Activated CD4-positive, alpha-beta memory T cell treated with anti-CD3 and anti-CD28 coated beads, Interleukin-2, amount 10 ng/mL, durations not matched to agents 7 days and 5 days (primary cell): Measurements from ENCODE around the gene MYL6B. TPM values are rescaled to one million over a fixed set of nuclear protein-coding genes. Genes with fewer than 3 reads are reported as not detected.
"Not testable (repeated sequence)": the region's sequence is repeated elsewhere in the genome, so short reads cannot be mapped to it uniquely, and the experiment has no call there.

Experiments
- CTCF ChIA-PET: fragments of 350-600 bp; sonication (Branson Sonifier 250); formaldehyde crosslinking; loops from one replicate; lab custom pipeline; 2021; ENCODE audit warnings: antibody characterized with exemption, inconsistent platforms; lab: Charles Lee
- POLR2A ChIA-PET: fragments of 350-600 bp; sonication (Branson Sonifier 250); formaldehyde crosslinking; loops from one replicate; lab custom pipeline; 2021; ENCODE audit warnings: antibody characterized with exemption; lab: Charles Lee
- DNase-seq: peaks from one replicate; pipeline ENCODE4 v3.0.0-alpha.2; 2020
- H3K27ac Mint-ChIP-seq: one replicate; pipeline ENCODE4 v1.8.0; 2021; ENCODE audit warnings: mild to moderate bottlenecking, mixed read lengths
- H3K27me3 Mint-ChIP-seq: one replicate; pipeline ENCODE4 v1.8.0; 2021; ENCODE audit warnings: mixed read lengths
- H3K36me3 Mint-ChIP-seq: one replicate; pipeline ENCODE4 v1.8.0; 2021; ENCODE audit warnings: low read depth, mixed read lengths
- H3K4me1 Mint-ChIP-seq: one replicate; pipeline ENCODE4 v1.8.0; 2021; ENCODE audit warnings: mixed read lengths
- H3K4me3 Mint-ChIP-seq: one replicate; pipeline ENCODE4 v1.8.0; 2021; ENCODE audit warnings: mild to moderate bottlenecking, mixed read lengths
- H3K9me3 Mint-ChIP-seq: one replicate; pipeline ENCODE4 v1.8.0; 2021; ENCODE audit warnings: mixed read lengths
- total RNA-seq, 2 experiments: library from RNA; stranded (reverse); gene quantifications; one replicate each; pipeline ENCODE4 v1.2.3, GENCODE V29; 2021

Gene MYL6B
- total RNA-seq, 2 experiments from 2014 or later = 60.4 to 63.2 TPM

DNA sequence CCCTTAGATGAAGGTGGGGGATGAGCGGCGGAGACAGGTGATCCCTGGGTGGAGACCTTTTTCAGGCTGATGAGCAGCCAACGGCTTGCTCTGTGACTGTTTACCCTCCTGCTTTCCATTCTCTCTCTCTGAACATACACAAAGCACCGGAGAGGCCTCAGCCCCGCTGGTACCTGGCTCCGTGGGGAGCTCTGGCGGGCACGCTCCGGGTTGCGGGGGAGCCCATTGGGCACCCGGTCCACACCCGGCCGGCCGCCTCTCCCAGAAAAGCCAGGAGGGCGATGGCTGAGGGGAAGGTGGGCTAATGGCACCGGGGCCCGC is 36.4 kb downstream of the MYL6B start:
- Mint-ChIP-seq H3K36me3 (peaks cover 55% of the 10 kb centered on the region), H3K9me3 (no peaks in the 10 kb centered on the region), H3K27me3 (no peaks in the 10 kb centered on the region), H3K4me3 (peak overlapping the region; percentile 84), H3K27ac (peak overlapping the region; percentile 77), H3K4me1 (peaks cover 53% of the 10 kb centered on the region)
- POLR2A ChIA-PET = interaction anchor here (0.8 to 5.1 kb wide), 22 partner anchors 9 to 441 kb away, joined by 3 to 114 read pairs (median 8); partner anchors contain the start of genes ANKRD52, ESYT1, MYL6 and MYL6B
- DNase-seq = no peak
- CTCF ChIA-PET = interaction anchor here (0.9 to 9.6 kb wide), 29 partner anchors 10 to 450 kb away, joined by 3 to 271 read pairs (median 9); partner anchors contain the start of genes ANKRD52, COQ10A, ESYT1 and PA2G4

DNA sequence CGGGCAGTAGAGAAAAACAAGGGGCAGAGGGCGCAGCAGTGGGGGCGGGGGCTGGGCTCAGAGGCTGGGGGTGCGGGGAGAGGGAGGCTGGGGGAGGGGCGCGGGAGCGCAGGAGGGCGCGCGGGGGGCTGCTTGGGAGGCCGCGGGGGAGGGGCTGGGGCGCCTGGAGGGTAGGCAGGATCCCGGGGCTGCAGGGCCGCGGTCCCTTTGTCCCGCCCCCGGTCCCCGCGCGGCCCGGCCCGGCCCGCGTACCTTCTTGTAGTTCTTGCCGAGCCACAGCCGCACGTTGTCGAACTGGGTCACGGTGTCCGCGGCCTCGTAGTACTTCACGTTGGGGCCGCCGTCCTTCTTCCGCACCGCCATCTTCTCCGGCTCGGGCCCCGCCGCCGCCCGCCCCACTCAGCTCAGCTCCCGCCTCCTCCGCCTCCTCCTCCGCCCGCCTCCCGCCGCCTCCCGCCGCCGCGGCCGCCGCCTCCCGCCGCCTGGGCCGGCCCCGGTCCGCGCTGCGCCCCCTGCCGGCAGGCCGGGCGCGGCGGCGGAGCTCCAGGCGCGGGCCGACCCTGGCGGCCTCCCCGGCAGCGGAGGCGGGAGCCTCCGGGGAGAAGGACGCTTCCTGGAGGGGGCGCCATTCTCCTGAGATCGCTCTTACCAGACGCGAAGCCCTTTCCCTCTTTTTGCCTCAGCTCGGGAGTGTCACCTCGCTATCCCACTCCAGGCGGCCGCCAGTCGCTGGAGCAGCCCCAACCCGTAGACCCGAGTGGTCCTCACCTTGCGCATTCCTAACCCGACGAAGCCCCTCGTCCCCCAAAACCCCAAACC is 36.9 kb downstream of the MYL6B start, which contains the start of gene SMARCC2:
TSS of gene SMARCC2 (minus strand) at position 385 of the 819 bp plus-strand sequence. CDS start at position 363, 22 bp downstream.
- Mint-ChIP-seq H3K36me3 (peaks cover 49% of the 10 kb centered on the region), H3K9me3 (no peaks in the 10 kb centered on the region), H3K27ac (peak within 1 kb of the TSS; percentile 94), H3K4me1 (peaks cover 53% of the 10 kb centered on the region), H3K27me3 (no peaks in the 10 kb centered on the region), H3K4me3 (peak within 1 kb of the TSS; percentile 97)
- ChIA-PET CTCF (interaction anchor here (0.7 to 9.6 kb wide), 57 partner anchors 10 to 451 kb away, joined by 3 to 271 read pairs (median 5); partner anchors contain the start of genes ANKRD52, COQ10A, CS and ESYT1), POLR2A (interaction anchor here (0.6 to 5.1 kb wide), 32 partner anchors 11 to 440 kb away, joined by 3 to 114 read pairs (median 6); partner anchors contain the start of genes ANKRD52, CNPY2, ESYT1 and MYL6)
- DNase-seq = peak; percentile 85

DNA sequence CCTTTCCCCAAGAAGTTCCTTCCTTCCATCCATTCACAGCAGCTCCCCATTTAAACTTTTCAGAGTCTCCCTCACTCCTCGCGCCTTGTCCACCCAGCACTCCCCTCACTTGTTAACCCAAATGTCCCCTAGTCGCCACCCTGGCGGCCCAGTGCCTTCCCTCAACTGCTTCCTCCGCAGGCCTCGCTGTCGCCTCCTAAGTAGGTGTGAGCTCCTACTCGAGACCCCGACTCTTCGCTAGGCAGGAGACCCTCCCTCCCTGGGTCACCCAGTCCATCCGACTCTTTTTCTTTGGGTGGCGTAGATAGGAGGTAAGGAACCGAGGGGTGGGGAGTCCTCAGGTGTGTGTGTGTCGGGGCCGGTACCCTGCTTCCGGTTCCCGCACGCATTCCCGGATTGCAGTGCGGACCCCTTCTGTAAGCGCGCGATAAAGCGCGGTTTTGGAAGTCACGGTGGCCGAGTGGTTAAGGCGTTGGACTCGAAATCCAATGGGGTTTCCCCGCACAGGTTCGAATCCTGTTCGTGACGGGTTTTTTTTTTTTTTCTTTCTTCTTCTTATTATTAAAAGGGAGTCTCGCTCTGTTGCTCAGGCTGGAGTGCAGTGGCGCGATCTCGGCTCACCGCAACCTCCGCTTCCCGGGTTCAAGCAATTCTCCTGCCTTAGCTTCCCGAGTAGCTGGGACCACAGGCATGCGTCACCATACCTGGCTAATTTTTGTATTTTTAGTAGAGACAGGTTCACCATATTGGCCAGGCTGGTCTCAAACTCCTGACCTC is 37.7 kb downstream of the MYL6B start:
- Mint-ChIP-seq H3K27me3 (no peaks in the 10 kb centered on the region), H3K36me3 (peaks cover 46% of the 10 kb centered on the region), H3K9me3 (no peaks in the 10 kb centered on the region), H3K4me3 (peak overlapping the region; percentile 97), H3K27ac (peak overlapping the region; percentile 94), H3K4me1 (peaks cover 53% of the 10 kb centered on the region)
- peak; percentile 81 for DNase-seq
- POLR2A ChIA-PET = interaction anchor here (0.6 to 5.1 kb wide), 29 partner anchors 11 to 279 kb away, joined by 3 to 114 read pairs (median 7); partner anchors contain the start of genes CNPY2, ESYT1, MYL6 and MYL6B
- CTCF ChIA-PET = interaction anchor here (0.7 to 9.6 kb wide), 53 partner anchors 9 to 452 kb away, joined by 3 to 271 read pairs (median 5); partner anchors contain the start of genes ANKRD52, COQ10A, CS and ESYT1

- H3K27ac Mint-ChIP-seq = peak overlapping the region; percentile 94
- POLR2A ChIA-PET = interaction anchor here (0.6 to 5.1 kb wide), 8 partner anchors 29 to 278 kb away, joined by 3 to 114 read pairs (median 16); partner anchors contain the start of genes ESYT1, MYL6, PA2G4 and RPL41
Observed at GRCh38 chr12:56190695-56191155, 38.3 kb downstream of the MYL6B start.

GRCh38 chr12:56192582-56192981 is 40.2 kb downstream of the MYL6B start:
- peaks cover 27% of the 10 kb centered on the region for H3K36me3 Mint-ChIP-seq
- H3K9me3 Mint-ChIP-seq = no peaks in the 10 kb centered on the region
- CTCF ChIA-PET = interaction anchor here (1.0 to 9.6 kb wide), 8 partner anchors 9 to 272 kb away, joined by 3 to 271 read pairs (median 6); partner anchors contain the start of genes ESYT1, RNF41, RPL41 and ZC3H10
- H3K27ac Mint-ChIP-seq = peak overlapping the region; percentile 48
- H3K4me1 Mint-ChIP-seq = peaks cover 35% of the 10 kb centered on the region
- H3K4me3 Mint-ChIP-seq = no peak overlapping the region
- POLR2A ChIA-PET = interaction anchor here (1.0 kb wide), 1 partner anchor 34 kb away, joined by 3 read pairs; no protein-coding TSS in a partner anchor
- H3K27me3 Mint-ChIP-seq = no peaks in the 10 kb centered on the region
- DNase-seq = no peak

More at GRCh38 chr12:56190695-56191155, 38.3 kb downstream of the MYL6B start:
- H3K36me3 Mint-ChIP-seq = peaks cover 44% of the 10 kb centered on the region
- H3K9me3 Mint-ChIP-seq = no peaks in the 10 kb centered on the region
- peak overlapping the region; percentile 97 for H3K4me3 Mint-ChIP-seq
- peaks cover 52% of the 10 kb centered on the region for H3K4me1 Mint-ChIP-seq
- no peaks in the 10 kb centered on the region for H3K27me3 Mint-ChIP-seq
- DNase-seq = no peak
- CTCF ChIA-PET = interaction anchor here (0.7 to 9.6 kb wide), 14 partner anchors 10 to 373 kb away, joined by 3 to 271 read pairs (median 9); partner anchors contain the start of genes ANKRD52, CS, ESYT1 and ORMDL2

- Mint-ChIP-seq H3K27ac (peak overlapping the region; percentile 22), H3K36me3 (peaks cover 22% of the 10 kb centered on the region), H3K27me3 (no peaks in the 10 kb centered on the region), H3K4me1 (peaks cover 30% of the 10 kb centered on the region), H3K4me3 (no peak overlapping the region), H3K9me3 (no peaks in the 10 kb centered on the region)
- CTCF ChIA-PET = interaction anchor here (1.1 to 9.6 kb wide), 8 partner anchors 9 to 271 kb away, joined by 3 to 271 read pairs (median 6); partner anchors contain the start of genes ESYT1, RNF41, RPL41 and ZC3H10
- DNase-seq = peak; percentile 78
- POLR2A ChIA-PET = interaction anchor here (0.8 to 1.0 kb wide), 2 partner anchors 20 to 34 kb away, joined by 3 to 5 read pairs; no protein-coding TSS in a partner anchor
Observed at GRCh38 chr12:56193025-56193578, 40.7 kb downstream of the MYL6B start.

- not testable (repeated sequence) for H3K27ac Mint-ChIP-seq, DNase-seq, H3K4me3 Mint-ChIP-seq, H3K36me3 Mint-ChIP-seq, H3K9me3 Mint-ChIP-seq, H3K27me3 Mint-ChIP-seq
- H3K4me1 Mint-ChIP-seq = peaks cover 12% of the 10 kb centered on the region
- CTCF ChIA-PET = interaction anchor here (0.6 to 3.3 kb wide), 5 partner anchors 8 to 150 kb away, joined by 3 to 15 read pairs (median 4); partner anchors contain the start of gene SMARCC2
- POLR2A ChIA-PET = interaction anchor here (0.7 to 2.0 kb wide), 2 partner anchors 25 to 371 kb away, joined by 3 to 10 read pairs; partner anchors contain the start of gene RNF41
Observed at GRCh38 chr12:56196818-56197550, 44.6 kb downstream of the MYL6B start.

GRCh38 chr12:56197921-56198635 is 45.7 kb downstream of the MYL6B start:
- Mint-ChIP-seq H3K9me3 (no peaks in the 10 kb centered on the region), H3K4me1 (peaks cover 5% of the 10 kb centered on the region), H3K27me3 (no peaks in the 10 kb centered on the region), H3K36me3 (peaks cover 9% of the 10 kb centered on the region), H3K4me3 (no peak overlapping the region), H3K27ac (no peak overlapping the region)
- POLR2A ChIA-PET = interaction anchor here (1.2 kb wide), 1 partner anchor 10 kb away, joined by 4 read pairs; no protein-coding TSS in a partner anchor
- CTCF ChIA-PET = interaction anchor here (0.6 to 3.3 kb wide), 3 partner anchors 9 to 11 kb away, joined by 4 to 15 read pairs (median 15); partner anchors contain the start of gene SMARCC2
- DNase-seq = no peak

- Mint-ChIP-seq H3K4me3 (no peak overlapping the region), H3K27ac (no peak overlapping the region), H3K36me3 (peaks cover 5% of the 10 kb centered on the region), H3K9me3 (no peaks in the 10 kb centered on the region), H3K4me1 (no peaks in the 10 kb centered on the region), H3K27me3 (no peaks in the 10 kb centered on the region)
- no peak for DNase-seq
- CTCF ChIA-PET = interaction anchor here (0.7 to 3.3 kb wide), 3 partner anchors 8 to 161 kb away, joined by 4 to 15 read pairs (median 15); partner anchors contain the start of gene SMARCC2
- POLR2A ChIA-PET = interaction anchor here (1.2 kb wide), 1 partner anchor 9 kb away, joined by 4 read pairs; no protein-coding TSS in a partner anchor
Observed at GRCh38 chr12:56198836-56199235, 46.4 kb downstream of the MYL6B start.

DNA sequence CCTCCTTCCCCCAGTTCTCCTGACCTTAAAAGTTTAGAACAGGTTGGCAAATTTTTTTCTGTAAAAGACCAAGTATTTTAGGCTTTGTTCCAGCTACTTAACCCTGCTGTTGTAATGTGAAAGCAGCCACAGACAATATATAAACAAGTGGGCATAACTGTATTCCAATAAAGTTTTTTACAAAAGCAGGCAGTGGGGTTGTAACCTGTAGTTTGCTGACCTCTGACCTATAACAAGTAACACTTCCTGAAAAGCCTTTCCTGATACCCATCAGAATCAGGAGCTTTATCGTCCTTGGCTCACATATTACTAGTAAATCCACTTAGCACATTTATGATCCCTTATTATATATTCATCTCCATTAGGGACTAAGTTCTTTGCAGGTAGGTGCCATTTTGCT is 50.0 kb downstream of the MYL6B start:
- H3K36me3 Mint-ChIP-seq = peaks cover 21% of the 10 kb centered on the region
- POLR2A ChIA-PET = interaction anchor here (1.3 kb wide), 1 partner anchor 12 kb away, joined by 3 read pairs; no protein-coding TSS in a partner anchor
- no peaks in the 10 kb centered on the region for H3K4me1 Mint-ChIP-seq
- DNase-seq = no peak
- no peak overlapping the region for H3K27ac Mint-ChIP-seq
- no peak overlapping the region for H3K4me3 Mint-ChIP-seq
- CTCF ChIA-PET = interaction anchor here (1.0 to 2.3 kb wide), 3 partner anchors 8 to 14 kb away, joined by 5 to 9 read pairs (median 9); partner anchors contain the start of gene SMARCC2
- no peaks in the 10 kb centered on the region for H3K27me3 Mint-ChIP-seq
- H3K9me3 Mint-ChIP-seq = no peaks in the 10 kb centered on the region
